ENCODE results near the gene LFNG. TPM values are rescaled to one million over a fixed set of nuclear protein-coding genes. Genes with fewer than 3 reads are reported as not detected.

Gene LFNG
- total and polyA plus RNA-seq, 2 of the 13 experiments (the other 11 are each of a cell fraction or from before 2014, with no cell fraction given): 0.44 to 1.5 TPM

DNA sequence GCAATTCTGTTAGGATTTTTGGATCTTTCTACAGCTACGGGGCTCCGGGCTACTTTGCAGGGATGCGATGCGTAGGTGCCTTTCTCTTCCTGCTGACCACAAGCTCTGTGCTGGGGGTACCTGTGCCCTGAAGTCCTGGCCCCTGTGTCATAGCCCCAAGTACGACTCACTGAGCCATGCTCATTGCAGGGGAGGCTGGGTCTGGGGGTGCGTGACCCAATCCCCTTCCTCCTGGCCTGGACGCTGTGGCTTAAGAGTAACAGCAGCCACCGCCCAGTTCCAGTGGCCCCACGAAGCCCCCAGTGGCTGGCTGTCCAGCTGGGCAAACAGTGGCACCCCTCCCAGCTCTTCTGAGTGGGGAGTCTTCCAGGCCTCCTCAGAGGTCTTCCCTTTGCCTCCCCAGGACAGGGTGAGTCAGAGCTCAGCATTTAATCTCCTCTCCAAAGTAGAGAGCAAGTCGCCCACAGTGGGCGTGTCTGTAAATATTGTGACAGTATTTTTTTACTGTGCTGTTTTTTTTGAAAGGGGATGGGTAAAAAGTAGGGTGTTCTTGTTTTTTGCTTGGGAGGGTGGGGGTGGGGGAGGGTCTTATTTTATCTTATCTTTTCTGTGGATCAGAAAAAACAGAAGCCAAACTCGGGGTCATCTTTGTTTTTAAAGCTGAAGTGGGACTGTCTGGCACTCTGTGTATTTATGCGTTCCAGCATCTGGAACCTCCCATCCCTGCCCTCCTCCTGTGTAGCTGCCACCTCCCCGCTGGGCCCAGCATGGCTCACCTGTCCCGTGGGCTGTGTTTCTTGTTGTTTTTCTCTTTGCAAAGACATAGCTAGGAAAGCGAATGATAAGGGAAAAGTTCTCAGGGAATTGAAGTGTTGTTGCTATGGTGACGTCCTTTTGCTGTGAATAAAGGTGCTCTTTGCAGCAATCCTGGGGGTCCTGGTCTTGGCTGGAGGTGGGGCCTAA is 8.2 kb downstream of the LFNG start (continued):
- TF ChIP-seq ZNF883 (CRISPR knock-in tag; IDR thresholded peaks at IDR 0.05; ENCODE audit: not compliant biosample characterization) (no peak), SOX13 (IDR thresholded peaks at IDR 0.05) (no peak), SOX13 (CRISPR knock-in tag; conservative IDR thresholded peaks at IDR 0.05 in 1 of 2, IDR thresholded peaks at IDR 0.05 in 1 of 2) (peak in 1 of 2 experiments; percentile 31; a peak in 1 of 4 replicates), MBD4 (IDR thresholded peaks at IDR 0.05; ENCODE audit: borderline replicate concordance, low read length) (no peak), HES4 (CRISPR knock-in tag; IDR thresholded peaks at IDR 0.05; ENCODE audit: borderline replicate concordance) (no peak), ZNF761 (CRISPR knock-in tag; conservative IDR thresholded peaks at IDR 0.05) (no peak), ZNF124 (CRISPR knock-in tag; IDR thresholded peaks at IDR 0.05) (0 out of 2 replicates have a peak, but pooled peaks have one; percentile 34), ZKSCAN8 (CRISPR knock-in tag; IDR thresholded peaks at IDR 0.05; ENCODE audit: borderline replicate concordance) (no peak), ZKSCAN5 (CRISPR knock-in tag; IDR thresholded peaks at IDR 0.05) (no peak), CBFB (CRISPR knock-in tag; IDR thresholded peaks at IDR 0.05) (no peak), SKI (IDR thresholded peaks at IDR 0.05; ENCODE audit: partially characterized antibody) (no peak), SNAPC2 (CRISPR knock-in tag; IDR thresholded peaks at IDR 0.05) (no peak), RXRA (CRISPR knock-in tag; IDR thresholded peaks at IDR 0.05) (no peak), ZNF878 (CRISPR knock-in tag; IDR thresholded peaks at IDR 0.05) (no peak)
- TF ChIP-seq, protein P1, sequence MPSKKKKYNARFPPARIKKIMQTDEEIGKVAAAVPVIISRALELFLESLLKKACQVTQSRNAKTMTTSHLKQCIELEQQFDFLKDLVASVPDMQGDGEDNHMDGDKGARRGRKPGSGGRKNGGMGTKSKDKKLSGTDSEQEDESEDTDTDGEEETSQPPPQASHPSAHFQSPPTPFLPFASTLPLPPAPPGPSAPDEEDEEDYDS (CRISPR knock-in tag; IDR thresholded peaks at IDR 0.05): 0 out of 2 replicates have a peak, but pooled peaks have one; percentile 14
- TF ChIP-seq, protein P2, sequence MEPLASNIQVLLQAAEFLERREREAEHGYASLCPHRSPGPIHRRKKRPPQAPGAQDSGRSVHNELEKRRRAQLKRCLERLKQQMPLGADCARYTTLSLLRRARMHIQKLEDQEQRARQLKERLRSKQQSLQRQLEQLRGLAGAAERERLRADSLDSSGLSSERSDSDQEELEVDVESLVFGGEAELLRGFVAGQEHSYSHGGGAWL (CRISPR knock-in tag; IDR thresholded peaks at IDR 0.05): no peak
- TF ChIP-seq, protein P3, sequence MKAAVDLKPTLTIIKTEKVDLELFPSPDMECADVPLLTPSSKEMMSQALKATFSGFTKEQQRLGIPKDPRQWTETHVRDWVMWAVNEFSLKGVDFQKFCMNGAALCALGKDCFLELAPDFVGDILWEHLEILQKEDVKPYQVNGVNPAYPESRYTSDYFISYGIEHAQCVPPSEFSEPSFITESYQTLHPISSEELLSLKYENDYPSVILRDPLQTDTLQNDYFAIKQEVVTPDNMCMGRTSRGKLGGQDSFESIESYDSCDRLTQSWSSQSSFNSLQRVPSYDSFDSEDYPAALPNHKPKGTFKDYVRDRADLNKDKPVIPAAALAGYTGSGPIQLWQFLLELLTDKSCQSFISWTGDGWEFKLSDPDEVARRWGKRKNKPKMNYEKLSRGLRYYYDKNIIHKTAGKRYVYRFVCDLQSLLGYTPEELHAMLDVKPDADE (CRISPR knock-in tag; IDR thresholded peaks at IDR 0.05): no peak
- TF ChIP-seq, protein P4, sequence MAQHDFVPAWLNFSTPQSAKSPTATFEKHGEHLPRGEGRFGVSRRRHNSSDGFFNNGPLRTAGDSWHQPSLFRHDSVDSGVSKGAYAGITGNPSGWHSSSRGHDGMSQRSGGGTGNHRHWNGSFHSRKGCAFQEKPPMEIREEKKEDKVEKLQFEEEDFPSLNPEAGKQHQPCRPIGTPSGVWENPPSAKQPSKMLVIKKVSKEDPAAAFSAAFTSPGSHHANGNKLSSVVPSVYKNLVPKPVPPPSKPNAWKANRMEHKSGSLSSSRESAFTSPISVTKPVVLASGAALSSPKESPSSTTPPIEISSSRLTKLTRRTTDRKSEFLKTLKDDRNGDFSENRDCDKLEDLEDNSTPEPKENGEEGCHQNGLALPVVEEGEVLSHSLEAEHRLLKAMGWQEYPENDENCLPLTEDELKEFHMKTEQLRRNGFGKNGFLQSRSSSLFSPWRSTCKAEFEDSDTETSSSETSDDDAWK (CRISPR knock-in tag; IDR thresholded peaks at IDR 0.05): no peak
- TF ChIP-seq, protein P5, sequence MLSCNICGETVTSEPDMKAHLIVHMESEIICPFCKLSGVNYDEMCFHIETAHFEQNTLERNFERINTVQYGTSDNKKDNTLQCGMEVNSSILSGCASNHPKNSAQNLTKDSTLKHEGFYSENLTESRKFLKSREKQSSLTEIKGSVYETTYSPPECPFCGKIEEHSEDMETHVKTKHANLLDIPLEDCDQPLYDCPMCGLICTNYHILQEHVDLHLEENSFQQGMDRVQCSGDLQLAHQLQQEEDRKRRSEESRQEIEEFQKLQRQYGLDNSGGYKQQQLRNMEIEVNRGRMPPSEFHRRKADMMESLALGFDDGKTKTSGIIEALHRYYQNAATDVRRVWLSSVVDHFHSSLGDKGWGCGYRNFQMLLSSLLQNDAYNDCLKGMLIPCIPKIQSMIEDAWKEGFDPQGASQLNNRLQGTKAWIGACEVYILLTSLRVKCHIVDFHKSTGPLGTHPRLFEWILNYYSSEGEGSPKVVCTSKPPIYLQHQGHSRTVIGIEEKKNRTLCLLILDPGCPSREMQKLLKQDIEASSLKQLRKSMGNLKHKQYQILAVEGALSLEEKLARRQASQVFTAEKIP (CRISPR knock-in tag; IDR thresholded peaks at IDR 0.05; ENCODE audit: borderline replicate concordance): no peak
- TF ChIP-seq, protein P6, sequence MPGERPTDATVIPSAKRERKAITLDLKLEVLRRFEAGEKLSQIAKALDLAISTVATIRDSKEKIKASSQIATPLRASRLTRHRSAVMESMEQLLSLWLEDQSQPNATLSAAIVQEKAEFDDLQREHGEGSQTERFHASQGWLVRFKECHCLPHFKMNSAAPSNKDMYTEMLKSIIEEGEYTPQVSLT (CRISPR knock-in tag; IDR thresholded peaks at IDR 0.05; ENCODE audit: borderline replicate concordance, low read depth): no peak
- TF ChIP-seq, protein P7, sequence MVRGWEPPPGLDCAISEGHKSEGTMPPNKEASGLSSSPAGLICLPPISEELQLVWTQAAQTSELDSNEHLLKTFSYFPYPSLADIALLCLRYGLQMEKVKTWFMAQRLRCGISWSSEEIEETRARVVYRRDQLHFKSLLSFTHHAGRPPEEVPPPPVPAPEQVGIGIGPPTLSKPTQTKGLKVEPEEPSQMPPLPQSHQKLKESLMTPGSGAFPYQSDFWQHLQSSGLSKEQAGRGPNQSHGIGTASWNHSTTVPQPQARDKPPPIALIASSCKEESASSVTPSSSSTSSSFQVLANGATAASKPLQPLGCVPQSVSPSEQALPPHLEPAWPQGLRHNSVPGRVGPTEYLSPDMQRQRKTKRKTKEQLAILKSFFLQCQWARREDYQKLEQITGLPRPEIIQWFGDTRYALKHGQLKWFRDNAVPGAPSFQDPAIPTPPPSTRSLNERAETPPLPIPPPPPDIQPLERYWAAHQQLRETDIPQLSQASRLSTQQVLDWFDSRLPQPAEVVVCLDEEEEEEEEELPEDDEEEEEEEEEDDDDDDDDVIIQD (CRISPR knock-in tag; IDR thresholded peaks at IDR 0.05; ENCODE audit: low read depth): no peak

Data from HepG2 (cell line).